GM21786 (cell line): Measurements from ENCODE around the gene MAP3K21.

ENCODE experiments used
- ATAC-seq: cut with Tn5 transposase; IDR thresholded peaks from one replicate; pipeline ENCODE4 v1.9.1; 2021; ENCODE audit not compliant: unreplicated experiment

The MAP3K21 gene

DNA sequence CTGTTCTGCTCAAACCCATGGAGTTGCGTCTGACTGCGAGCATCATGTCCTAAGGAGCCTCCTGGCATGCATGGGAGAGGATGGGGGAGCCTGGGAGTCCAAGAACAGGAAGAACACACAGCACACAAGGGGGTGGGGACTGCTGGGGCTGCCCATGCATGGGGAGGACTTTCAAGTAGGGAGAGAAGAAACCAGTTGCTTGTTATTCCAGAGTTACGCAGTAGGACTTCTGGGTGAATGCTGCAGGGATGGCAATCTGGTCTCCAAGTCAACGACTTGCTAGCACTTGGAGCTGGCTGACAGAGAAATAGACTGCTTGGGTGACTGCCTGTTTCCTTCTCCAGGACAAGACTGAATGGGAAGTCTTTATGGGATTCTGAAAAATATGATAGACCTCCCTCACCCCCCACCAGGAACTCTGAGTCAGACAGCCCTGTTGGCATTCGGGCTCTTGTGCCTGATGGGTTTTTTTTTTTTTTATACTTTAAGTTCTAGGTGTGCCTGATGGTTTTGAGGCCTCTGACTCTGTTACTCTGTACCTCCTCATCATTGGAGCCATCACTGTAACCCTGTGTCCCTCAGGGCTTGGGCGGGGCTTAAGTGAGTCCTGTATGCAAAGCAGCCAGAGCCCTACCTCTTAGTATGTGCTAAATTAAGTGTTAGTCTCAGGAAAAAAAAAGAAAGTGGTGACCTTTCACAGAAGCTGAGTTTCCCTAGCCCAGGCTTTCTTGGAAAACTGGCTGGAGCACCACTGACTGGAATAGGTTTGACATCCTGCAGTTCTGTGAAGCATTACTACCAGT lies 30.3 kb downstream of the MAP3K21 start:
- ATAC-seq: no peak

DNA sequence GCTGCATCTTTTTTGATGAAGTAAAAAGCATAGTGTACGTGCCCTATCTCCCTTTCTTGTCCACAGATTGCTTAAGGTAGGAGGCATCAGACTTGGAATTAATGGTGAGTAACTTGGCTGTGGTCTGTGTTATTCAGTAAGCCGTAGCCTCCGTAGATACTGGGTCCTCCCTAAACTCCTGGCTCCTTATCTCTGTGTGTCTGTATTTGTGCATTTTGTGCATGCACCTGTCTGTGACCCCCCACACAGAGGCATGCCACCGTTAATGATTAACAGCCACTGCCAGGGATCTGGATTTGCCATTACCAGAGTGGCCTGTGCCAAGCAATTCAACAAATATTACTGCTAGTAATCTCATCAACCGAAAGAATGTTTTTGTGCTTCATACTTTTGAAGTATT lies 31.9 kb downstream of the MAP3K21 start:
- no peak for ATAC-seq

DNA sequence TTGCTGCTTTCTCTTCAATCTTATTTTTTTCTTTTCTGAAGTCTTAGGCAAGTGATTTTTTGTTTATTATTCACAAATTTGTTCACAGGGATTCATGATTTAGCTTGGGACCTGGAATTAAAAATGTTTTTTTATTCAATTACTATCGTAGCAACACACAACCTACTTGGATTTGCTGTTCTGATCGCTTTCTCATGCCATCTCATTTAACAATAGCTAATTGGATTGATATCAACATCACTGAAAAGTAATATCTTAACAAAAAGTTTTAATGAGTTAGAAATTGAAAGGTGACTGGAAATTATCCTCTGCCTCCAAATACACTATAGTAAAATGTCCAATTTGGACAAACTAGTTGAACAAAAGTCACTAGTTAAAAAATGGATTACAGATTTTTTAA lies 32.4 kb downstream of the MAP3K21 start:
- no peak for ATAC-seq

DNA sequence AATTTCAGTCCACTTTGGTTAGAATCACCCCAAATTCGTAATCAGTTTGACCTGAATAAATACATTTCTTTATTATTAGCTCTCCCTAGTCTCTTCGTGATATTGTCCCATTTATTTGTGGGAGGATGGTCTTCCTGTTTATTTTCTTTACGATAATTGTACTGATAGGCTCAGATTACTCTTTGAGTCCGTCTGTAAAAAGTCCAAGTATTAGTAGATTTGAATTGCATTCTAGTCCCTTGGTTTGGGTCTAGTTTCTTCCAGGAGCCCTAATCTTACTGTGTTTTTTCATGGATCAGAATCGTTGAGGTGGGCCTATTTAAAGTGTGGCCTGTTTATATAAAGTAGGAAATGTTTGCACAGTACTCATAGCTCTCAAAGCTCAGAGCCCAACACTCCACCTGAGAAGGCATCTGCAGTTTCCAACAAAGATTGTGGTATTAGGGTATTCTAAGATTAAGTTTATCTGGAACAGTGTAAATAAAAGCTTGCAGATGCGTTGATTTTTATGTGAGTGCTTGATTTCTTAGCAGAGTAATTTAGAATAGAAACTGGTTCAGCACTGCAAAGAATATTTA lies 33.1 kb downstream of the MAP3K21 start:
- ATAC-seq: no peak

DNA sequence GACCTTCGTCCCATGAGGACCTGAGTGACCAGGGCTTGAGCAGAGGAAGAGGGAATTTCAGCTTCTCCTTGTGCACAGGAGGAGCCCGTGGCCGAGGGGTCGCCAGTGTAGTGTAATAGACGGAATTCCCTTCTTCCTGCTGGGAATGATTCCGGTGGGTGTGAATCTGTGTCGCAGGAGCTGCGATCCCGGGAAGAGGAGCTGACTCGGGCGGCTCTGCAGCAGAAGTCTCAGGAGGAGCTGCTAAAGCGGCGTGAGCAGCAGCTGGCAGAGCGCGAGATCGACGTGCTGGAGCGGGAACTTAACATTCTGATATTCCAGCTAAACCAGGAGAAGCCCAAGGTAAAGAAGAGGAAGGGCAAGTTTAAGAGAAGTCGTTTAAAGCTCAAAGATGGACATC lies 34.4 kb downstream of the MAP3K21 start:
- no peak for ATAC-seq

DNA sequence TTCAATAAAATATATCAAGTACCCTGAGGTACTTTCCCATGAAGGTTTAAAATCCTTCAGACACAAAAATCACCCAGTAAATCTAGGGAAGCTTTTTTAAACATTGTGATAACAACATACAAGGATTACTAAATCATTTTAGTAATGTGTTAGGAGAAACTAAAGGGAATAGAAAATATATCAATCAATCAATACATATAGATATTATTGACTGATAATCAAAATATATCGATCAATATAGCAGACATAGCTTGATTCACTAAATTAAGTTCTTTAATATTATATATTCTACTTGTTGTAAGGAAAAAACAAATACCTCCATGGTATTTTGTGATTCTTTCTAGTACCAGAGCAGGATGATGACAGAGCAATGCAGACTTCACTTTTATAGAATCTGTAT lies 35.2 kb downstream of the MAP3K21 start:
- no peak for ATAC-seq

DNA sequence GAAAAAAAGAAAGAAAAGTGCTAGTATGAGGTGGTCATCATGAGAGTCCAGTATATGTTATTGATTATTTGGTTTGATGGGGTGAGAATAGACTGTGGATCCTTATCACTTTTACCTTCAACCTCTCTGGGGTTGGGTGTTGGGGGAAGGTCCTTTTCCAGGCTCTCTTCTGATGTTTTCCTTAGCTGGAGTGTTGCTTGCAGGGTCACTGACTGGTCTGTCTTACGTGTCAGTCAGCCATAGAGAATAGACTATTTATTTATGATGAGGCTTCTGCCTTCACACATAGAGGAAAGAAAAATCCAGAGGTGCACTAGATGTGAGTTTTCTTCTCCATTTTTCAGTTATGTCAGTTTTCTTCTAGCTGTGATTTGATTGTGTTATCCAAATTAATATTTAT lies 36.5 kb downstream of the MAP3K21 start:
- no peak for ATAC-seq

DNA sequence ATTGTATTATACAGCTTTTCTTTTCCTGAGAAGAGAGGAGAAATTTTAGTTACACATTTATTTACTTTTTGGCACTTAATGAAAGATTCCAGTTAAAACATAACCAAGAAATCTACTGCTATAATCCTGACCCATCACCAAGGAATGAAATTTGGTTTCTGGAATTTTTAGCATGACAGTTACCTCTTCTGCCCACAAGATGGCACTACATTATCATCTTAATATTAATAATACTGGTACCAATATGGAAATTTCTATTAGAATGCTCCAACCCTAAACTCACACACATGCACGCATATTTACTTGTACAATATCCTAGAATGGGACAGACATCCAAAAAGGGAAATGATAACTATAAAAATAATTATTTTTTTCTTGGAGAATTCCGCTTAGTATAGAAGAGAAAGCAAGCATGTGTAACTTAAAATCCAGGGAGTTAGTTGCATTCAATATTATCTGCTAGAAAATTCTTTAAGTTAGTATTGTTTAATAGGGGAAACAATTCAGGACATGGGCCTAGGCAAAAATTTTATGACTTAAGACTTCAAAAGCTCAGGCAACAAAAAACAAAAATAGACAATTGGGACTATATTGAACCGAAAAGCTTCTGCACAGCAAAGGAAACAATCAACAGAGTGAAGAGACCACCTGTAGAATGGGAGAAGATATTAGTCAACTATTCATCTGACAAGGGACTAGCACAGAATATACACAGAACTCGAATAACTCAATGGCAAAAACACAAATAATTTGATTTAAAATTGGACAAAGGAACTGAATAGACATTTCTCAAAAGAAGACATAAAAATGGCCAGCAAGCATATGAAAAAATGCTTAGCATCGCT lies 37.4 kb downstream of the MAP3K21 start:
- ATAC-seq: no peak

DNA sequence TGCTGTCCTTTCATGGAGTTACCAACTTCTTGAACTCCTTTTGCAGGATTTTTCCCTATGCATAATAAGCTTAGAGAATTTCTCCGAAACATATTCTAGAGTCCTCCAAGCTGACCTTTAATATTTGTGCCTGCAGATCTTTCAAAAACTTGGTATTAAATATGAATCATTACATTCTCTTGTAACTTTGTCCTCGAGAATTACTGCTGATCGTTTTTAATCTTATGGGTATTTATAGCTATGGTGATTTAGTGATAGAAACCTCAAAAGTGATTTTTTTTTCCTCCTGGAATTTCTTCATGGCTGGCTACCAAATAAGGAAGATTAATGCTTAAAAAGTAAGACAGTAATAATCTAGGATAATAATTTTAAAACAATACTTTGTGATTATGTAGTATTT lies 39.1 kb downstream of the MAP3K21 start:
- ATAC-seq: no peak

DNA sequence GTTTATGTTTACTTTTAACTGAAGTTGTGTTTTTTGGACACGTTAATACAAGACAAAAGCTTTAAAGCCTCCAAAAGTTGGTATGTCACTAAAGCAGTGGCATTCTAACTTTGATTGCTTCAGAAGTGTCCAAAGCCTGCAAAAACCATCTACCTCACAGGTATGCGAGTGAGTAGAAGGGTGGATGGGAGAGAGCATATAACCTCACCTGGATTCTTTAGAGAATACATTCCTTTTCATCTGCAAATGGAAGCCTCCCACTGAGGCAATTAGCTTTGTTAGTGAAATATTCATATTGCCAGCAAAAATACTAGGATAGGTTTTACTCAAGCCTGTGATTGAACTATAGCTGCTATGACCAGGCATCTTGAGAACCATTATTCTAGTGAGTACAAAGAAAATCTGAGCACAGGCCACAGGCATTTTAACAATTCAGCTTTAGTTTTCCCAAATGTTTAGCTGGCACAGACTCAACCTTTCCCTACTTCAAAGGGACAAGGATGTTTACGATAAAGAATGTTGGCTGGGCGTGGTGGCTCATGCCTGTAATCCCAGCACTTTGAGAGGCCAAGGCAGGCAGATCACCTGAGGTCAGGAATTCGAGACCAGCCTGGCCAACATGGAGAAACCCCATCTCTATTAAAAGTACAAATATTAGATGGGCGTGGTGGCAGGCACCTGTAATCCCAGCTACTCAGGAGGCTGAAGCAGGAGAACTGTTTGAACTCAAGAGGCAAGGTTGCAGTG lies 39.7 kb downstream of the MAP3K21 start:
- ATAC-seq: no peak

DNA sequence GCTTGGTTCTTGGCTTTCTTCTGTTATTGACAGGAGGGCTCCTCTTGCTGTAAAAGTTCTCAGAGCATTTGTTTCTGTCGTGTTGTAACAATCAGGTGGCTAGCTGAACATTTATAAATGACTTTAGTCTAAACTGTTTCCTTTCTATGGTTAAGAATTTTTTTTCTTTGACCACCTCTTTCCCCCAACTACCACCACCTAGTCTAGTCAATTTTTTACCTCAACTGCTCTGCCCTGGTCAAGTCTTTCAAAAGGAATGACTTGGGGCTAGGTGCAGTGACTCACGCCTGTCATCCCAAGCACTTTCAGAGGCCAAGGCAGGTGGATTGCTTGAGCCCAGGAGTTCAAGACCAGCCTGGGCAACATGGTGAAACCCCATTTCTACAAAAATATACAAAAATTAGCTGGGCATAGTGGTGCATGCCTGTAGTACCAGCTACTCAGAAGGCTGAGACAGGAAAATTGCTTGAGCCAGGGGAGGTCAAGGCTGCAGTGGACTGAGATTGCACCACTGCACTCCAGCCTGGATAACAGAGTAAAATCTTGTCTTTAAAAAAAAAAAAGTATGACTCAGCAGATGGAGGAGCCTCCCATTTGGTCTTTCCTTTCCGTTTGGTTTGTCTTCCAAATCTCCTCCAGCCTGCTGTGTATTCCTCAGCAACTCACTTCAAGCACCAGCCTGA lies 40.7 kb downstream of the MAP3K21 start:
- no peak for ATAC-seq

DNA sequence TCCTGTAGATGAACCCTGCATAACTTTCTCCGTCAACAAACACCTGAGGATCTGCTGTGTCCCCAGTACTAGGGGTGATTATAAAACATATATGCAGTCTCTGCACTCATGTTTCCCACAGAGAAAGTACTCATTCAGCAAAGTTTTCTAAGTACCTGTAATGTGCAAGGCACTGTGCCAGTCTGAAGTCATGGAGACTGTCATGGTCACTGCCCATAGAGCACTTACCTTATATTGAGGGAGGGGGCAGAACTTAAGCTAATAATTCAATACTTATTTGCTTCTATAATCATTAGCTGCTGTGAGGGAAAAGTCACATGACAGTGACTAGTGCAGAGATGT lies 41.2 kb downstream of the MAP3K21 start:
- ATAC-seq: no peak

DNA sequence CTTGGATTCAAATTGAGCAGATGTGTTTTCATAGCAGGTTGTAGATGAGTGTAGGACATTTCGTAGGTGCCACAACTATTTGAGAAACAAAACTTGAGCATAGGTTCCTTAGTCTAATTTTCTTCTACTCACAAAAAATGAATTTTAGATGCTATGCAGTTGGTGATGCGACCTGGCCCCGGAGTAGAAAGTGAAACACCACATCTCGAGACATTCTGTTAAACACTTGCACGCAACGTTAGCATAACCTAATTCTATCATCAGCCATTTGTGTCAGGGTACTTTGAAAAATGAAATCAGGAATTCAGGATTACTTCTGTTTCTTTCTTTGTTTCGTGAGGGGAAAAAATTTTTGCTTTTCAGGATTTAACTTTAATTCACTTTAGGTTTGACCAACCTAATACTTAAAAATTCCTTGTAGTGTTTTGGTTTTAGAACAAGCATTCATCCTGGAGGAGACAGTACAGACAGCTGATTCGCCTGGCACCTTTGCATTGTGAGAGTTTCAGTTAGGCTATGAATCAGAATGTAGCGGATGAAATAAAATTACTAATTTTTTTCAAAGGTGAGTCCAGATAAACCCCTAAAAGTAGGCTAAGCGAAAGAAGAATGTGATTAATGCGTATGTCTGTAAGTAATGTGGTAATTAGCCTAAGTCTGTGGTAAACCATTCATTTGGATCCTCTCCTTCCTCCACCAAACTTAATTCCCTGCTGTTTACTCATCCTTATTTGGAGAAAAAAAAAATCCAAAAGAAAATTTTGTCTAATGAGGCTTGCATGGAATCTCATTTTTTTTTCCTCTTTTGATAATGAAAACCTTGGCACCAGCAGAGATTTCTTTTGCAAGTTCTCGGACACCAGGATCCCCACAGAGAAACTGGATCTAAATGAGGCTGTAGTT lies 44.9 kb downstream of the MAP3K21 start:
- ATAC-seq: no peak

DNA sequence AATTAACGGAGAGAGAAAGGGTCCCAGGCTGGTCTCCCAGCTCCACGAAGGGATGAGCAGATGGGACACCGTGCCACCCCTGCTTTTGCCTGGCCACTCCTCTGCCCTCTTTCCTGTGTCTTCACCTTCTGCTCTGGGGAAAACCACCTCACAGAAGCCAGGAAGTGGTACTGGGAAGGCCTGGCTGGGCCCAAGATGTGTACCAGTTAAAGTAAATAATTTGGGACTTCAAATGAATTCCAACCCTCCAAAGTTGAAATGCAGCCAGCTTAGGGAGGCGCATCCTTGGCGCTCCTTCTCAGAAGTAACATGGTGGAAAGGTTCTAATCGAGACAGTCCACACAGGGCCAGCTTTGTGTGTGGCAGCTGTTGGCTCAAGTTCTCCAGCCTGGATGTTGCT lies 45.7 kb downstream of the MAP3K21 start:
- ATAC-seq: no peak

DNA sequence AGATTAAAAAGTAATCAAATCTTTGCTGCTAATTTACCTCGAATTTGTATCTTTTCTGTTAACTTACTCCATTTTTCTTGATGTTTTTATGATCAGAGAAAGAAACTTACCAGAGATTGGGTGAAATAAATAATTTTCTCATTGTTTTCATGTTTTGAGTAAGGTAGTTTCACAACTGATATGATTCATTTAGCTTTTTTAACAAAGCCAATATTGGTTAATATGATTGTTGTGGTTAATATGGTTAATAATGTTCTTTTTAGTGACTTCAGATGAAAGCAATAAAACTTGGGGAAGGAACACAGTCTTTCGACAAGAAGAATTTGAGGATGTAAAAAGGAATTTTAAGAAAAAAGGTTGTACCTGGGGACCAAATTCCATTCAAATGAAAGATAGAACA lies 48.1 kb downstream of the MAP3K21 start:
- no peak for ATAC-seq

DNA sequence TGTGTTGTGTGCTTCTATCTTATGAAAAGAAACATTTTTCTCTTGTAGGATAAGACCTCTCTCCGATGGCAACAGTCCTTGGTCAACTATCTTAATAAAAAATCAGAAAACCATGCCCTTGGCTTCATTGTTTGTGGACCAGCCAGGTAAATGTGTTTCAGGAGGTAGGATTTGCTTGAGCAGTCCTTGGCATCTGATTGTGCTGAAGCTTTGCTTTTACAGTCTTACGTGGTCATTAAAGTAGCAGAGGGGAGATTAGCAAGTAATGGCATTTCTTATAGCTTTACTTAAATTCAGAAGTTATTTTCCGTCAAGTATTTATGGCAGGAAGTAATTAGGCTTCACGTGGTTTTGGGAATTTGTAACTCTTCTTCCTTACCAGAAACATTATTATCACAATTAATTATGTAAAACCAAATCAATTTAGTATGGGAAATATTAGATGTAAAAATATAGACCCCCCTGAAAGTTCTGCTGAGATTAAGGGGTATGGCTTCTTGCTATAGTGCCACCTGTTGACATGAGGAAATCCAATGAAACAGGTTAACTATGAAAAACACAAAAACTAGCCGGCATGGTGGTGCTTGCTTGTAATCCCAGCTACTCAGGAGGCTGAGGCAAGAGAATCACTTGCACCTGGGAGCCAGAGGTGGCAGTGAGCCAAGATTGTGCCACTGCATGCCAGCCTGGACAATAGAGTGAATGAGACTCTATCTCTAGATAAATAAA lies 49.0 kb downstream of the MAP3K21 start:
- no peak for ATAC-seq

DNA sequence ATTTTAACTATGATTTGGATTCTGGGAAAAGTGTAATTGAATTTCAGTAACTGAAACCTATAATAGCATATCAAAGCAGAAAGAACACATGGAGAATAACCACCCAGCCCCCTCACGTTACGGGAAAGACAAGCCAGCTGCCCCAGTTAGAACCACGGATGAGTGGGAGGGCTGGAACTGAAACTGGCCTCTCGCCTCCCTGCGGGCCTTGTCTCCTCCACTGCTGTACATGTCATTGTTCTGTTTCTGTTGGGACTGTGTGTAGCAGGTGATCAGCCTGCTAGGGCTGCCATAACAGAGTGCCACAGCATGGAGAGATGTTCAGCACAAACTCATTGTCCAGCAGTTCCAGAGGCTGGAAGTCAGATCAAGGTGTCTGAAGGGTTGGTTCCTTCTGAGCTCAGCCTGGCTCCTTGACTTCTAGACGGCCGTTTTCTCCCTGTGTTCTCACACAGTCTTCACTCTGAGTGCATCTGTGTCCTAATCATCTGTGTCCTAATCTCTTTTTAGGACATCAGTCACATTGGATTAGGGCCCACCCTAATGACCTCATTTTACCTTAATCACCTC lies 52.4 kb downstream of the MAP3K21 start:
- no peak for ATAC-seq

DNA sequence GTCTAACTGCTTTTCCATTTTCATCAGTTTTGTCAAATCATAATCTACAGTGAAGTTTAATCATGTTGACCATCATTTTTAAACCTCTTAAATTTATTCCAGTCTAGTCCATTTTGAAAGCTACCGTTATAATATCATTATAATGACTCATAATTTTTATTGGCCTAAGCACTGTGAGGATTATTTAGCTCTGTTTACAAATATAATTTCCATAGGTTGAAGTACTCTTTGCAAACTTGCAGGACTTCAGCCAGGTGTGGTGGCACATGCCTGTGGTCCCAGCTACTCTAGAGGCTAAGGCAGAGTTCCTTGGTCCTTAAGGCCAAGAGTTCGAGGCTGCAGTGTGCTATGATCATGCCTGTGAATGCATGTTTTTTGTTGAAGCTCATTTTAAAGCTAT lies 54.3 kb downstream of the MAP3K21 start:
- no peak for ATAC-seq

DNA sequence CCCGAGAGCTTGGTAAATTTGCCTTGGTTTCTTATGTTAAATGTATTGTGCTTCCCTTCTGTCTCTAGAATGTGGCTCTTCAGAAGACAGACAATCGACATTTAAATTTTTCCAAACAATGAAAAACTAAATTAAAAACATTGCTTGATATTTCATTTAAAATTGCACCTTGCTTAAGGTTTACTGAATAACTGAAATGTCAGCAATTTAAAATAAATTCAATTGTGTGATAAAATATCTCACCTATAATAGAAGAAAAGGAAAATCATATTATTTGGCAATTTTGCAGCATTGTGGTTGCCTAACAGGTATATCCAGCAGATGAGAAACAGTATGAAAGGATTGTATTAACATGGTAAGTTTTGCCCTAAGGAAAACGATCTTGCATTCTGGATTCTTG lies 56.5 kb downstream of the MAP3K21 start:
- no peak for ATAC-seq
